Islet of Langerhans (tissue), 1 donor: ENCODE results near the gene SPTBN4.
"Not testable (repeated sequence)": the region's sequence is repeated elsewhere in the genome, so short reads cannot be mapped to it uniquely, and the experiment has no call there.

Experiments used
- FAIRE-seq: peaks from one replicate; lab custom pipeline; 2011; peaks lifted over from hg19 to GRCh38; lab: Jason Lieb, UNC

Gene SPTBN4

DNA sequence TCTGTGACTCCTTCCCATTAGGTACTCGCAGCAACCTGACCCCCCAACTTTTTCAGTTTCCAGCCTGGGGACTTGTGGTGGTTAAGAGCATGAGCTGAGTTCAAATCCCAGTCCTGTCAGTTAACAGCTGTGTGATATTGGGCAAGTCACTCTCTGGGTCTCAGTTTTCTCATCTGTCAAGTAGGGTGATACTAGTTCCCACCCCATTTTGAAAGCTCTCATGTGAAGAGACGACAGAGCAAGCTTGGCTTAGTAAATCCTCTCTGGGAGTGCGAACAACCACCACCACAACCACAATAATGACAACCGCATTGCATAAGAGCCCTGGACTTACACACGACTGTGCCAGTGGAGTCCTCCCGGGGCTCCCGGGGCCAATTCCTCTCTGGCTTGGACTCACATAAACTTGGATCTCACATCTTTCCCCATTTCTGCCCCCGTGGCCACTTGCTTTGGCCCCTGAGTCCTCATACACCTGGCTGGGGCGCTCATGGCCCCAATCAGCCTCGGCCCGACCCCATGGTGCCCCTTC is 1.7 kb upstream of the SPTBN4 start:
- no peak for FAIRE-seq

DNA sequence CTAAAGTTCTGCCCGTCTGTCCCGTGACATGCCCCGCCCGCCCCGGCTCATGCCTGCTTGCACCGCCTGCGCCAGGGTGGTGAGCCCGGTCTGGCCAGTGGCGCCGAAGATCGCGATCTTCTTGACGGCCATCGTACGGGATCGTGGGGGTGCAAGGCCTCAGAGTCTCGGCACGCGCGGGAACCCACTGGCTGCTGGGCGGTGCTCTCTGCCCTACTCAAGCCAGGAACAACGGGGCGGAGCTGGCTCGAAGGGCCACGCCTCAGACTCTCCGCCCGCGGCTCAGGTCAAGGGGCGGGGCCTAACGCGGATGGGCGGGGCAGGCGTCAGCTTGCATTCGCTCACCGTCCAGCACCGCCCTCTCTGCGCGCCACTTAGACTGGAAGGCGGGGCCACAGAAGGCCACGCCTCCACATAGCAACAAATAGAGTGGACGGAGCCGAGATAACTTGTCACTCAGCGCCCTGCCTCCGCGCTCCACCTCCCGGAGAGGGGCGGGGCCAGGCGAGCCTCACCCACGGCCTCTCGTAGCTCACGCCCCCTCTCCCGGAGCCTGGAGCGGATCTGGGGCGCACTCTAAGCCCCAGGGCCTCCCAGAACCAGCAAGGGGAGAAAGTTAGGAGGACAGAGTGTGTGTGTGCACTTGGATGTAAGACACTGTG is 1.1 kb upstream of the SPTBN4 start, which contains the start of gene BLVRB:
Gene BLVRB (minus strand): TSS at position 189 of the 662 bp plus-strand sequence. CDS start 57 bp downstream, at position 132.
- FAIRE-seq: no peak

DNA sequence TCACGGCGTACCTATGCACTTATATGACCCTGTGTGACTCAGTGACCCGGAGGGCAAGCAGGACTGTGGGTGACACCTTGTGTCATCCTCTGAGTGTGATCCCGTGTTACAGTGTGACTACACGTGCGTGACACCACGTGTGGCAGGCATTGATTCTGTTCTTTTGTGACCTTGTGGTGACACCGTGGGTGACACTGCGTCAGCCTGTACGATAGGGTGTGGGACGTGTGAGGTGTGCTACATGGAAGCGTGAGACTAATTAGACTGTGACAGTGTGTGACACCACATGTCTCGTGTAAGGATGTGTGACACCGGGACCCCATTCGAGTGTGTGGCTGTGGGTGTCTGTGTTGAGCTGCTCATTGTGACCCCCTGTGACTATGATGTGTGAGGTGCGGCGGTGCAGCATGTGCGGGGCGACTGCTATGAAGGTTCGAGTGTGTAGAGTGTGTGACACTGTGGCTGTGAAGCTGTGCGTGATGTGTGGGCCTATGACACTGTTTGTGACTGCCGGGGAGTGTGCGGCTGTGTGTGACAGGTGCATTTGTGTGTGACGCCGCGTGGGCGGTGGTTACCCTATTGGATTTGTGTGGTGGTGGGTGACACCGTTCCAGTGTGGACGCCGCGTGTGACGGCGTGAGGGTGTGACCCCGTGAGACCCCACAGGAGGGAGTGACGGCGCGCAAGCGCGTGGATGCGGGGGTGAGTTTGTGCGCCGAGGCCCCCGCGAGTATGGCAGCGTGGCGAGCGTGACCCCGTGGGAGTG is 399 bp upstream of the SPTBN4 start:
- no peak for FAIRE-seq

DNA sequence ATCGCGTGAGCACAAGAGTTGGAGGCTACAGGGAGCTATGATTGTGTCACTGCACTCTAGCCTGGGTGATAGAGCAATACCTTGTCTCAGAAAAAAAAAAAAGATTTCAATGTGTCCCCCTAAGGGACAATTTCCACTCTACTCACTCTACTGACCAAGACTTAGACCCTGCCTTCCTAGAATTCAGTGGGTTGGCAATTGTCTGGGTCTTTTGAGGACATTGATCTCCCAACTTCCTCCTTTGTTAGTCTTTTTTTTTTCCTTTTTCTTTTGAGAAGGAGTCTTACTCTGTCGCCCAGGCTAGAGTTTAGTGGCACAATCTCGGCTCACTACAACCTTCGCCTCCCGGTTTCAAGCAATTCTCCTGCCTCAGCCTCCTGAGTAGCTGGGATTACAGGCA is 2.2 kb downstream of the SPTBN4 start:
- FAIRE-seq: no peak

DNA sequence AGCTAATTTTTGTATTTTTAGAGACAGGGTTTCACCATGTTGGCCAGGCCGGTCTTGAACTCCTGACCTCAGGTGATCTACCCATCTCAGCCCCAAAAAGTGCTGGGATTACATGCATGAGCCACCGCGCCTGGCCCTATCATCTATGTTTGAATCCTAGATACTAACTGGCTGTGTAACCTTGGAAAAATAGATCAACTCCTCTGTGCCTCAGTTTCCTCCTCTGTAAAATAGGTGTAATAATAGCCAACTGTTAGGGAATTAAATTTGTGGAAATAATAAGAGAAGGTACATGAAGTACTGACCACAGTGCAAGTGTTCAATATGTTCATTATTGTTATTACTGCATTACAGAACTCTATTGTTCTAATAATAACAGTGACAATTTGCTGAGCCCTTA is 4.3 kb downstream of the SPTBN4 start:
- no peak for FAIRE-seq

DNA sequence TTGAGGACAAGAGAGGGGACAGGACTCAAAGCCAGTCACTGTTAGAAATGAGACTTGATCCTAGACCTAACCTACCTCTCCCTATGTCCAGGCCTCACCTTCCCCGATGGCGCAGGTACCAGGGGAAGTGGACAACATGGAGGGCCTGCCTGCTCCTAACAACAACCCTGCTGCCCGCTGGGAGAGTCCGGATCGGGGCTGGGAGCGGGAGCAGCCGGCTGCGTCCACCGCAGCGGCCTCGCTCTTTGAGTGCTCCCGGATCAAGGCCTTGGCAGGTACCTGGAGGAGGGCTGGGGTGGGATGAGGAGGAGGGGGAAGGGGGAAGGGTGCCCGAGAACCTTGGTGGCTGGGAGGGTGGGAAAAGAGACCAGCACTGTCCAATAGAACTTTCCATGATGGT is 5.7 kb downstream of the SPTBN4 start:
- FAIRE-seq: no peak

DNA sequence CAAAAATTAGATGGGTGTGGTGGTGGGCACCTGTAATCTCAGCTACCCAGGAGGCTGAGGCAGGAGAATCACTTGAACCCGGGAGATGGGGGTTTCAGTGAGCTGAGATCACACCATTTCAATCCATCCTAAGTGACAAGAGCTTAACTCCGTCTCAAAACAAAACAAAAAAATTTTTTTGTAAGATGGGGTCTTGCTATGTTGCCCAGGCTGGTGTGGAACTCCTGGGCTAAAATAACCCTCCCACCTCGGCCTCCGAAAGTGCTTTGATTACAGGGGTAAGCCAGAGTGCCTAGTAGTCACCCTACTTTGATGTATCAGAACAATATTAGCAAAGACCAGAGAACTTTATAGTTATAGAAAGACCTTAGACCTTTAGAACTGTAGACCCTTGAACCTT is 7.9 kb downstream of the SPTBN4 start:
- no peak for FAIRE-seq

DNA sequence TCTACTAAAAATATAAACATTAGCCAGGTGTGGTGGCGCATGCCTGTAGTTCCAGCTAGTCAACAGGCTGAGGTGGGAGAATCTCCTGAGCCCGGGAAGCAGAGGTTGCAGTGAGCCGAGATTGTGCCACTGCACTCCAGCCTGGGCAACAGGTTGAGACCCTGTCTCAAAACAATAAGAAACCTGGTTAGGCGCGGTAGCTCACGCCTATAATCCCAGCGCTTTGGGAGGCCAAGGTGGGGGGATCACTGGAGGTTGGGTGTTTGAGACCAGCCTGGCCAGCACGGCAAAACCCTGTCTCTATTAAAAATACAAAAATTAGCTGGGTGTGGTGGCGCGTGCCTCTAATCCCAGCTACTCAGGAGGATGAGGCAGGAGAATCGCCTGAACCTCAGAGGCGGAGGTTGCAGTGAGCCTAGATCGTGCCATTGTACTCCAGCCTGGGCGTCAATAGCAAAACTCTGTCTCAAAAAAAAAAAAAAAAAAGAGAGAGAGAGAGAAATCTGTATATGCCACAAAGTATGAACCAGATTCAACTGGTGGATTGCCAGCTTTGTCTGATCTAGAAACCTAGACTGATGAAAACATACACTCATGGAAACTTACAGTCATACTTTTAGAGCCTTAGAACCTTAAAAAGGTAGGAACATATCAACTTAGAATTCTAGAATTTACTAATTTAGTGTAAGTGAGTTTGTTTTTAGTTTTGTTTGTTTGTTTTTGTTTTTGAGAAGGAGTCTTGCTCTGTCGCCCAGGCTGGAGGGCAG is 9.3 kb downstream of the SPTBN4 start:
- FAIRE-seq: not testable (repeated sequence)

DNA sequence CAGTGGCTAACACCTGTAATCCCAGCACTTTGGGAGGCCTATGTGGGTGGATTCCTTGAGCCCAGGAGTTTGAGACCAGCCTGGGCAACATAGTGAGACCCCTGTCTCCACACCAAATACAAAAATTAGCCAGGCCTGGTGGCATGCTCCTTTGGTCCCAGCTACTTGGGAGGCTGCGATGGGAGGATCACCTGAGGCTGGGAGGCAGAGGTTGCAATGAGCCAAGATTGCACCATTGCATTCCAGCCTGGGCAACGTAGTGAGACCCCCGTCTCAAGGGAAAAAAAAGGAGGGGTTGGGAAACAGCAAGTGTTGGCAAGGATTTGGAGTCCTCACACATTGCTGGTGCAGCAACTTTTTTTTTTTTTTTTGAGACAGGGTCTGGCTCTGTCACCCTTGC is 19.2 kb downstream of the SPTBN4 start:
- no peak for FAIRE-seq

DNA sequence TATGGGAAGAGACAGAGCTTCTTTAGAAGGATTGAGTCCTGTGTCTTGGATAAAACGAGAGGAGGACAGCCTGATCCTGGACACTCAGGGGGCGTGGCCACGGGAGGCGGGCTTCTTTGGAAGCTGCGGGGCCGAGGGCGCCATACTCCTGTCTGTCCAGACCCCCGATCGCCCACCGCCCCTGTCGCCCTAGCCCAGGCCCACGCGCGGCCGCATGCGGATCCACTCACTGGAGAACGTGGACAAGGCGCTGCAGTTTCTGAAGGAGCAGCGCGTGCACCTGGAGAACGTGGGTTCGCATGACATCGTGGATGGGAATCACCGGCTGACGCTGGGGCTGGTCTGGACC is 23.1 kb downstream of the SPTBN4 start:
- FAIRE-seq: no peak

DNA sequence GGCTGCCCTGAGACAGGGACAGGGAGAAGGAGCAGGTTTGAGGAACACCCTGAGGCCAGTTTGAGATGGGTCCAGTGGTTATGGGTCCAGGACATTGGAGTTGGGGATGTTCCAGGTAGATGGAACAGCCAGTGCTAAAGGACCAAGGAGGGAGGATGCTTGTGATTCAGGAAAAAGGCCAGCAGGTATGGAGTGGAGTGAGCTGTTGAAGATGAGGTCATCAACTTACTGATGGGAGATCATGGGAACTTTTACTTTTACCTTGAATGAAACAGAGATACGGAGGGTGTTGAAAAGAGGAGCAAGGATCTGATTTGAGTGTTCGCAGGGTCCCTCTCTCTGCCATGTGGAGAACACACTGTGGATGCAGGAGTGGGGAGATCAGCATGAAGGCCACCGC is 25.5 kb downstream of the SPTBN4 start:
- FAIRE-seq: no peak

DNA sequence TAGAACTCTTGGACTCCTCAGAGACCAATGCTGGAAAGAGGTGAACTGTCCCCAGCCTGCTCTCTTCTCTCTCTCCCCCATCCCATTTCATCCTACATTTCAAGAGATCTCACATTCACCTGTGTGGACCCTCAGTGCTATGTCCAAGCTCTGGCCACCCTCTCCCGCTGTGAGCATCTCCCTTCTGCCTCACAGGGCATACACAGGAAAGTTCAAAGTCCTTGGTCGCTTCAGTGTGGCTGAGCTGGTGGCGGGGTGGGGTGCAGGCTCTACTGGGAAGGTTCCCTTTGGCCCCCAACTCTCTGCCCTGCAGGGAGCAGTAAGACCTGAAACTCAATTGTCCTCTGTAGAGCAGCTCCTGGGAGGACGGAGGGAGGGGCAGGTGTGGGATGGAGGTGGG is 27.0 kb downstream of the SPTBN4 start:
- FAIRE-seq: no peak

DNA sequence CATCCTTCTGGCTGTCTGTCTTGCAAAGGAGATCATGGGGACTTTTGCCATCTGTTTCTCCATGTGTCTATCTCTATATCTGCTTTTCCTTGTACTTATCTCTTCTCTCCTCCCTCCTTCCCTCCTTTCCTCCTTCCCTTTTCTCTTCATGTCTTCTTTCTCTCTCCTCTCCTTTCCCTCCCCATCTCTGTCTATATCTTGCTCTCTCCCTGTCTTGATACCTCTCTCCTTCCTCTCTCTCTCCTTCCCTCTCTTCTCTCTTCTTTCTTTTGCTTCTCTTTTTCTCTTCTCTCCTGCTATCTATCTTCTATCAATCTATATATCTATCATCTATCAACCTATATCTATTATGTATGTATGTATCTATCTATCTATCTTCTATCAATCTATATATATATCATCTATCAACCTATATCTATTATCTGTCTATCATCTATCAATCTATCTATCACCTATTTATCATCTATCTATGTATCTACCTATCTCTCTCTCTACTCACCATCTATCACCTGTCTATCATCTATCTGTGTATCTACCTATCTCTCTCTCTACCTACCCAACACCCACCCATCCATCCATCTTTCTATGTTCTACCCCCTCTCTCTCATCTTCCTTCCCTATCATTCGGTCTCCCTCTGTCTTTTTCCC is 27.5 kb downstream of the SPTBN4 start:
- FAIRE-seq: no peak

DNA sequence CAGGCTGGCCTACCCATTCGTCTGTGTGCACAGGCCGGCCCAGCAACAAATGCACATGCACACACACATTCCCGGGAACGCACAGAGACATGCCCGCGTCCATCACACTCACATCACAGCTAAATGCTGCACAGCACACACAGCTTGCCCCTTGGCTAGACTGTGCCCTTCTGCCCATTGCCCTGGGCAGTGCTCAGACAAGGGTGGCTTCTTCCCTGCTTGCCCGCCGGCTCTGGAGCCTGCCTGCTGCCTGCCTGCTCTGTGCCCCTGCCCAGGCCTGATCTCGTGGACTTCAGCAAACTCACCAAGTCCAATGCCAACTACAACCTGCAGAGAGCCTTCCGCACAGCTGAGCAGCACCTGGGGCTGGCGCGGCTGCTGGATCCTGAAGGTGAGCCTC is 30.4 kb downstream of the SPTBN4 start:
- FAIRE-seq: no peak

DNA sequence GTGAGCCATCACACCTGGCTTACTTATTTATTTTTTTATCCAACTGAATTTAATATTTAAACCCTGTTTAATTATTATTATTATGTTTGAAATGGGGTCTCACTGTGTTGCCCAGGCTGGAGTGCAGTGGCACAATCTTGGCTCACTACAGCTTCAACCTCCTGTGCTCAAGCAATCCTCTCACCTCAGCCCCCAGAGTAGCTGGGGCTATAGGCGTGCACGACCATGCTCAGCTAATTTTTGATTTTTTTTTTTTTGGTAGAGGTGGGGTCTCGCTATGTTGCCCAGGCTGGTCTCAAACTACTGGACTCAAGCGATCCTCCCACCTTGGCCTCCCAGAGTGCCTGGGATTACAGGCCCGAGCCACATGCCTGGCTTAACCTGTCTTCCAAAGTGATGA is 32.5 kb downstream of the SPTBN4 start:
- FAIRE-seq: no peak

DNA sequence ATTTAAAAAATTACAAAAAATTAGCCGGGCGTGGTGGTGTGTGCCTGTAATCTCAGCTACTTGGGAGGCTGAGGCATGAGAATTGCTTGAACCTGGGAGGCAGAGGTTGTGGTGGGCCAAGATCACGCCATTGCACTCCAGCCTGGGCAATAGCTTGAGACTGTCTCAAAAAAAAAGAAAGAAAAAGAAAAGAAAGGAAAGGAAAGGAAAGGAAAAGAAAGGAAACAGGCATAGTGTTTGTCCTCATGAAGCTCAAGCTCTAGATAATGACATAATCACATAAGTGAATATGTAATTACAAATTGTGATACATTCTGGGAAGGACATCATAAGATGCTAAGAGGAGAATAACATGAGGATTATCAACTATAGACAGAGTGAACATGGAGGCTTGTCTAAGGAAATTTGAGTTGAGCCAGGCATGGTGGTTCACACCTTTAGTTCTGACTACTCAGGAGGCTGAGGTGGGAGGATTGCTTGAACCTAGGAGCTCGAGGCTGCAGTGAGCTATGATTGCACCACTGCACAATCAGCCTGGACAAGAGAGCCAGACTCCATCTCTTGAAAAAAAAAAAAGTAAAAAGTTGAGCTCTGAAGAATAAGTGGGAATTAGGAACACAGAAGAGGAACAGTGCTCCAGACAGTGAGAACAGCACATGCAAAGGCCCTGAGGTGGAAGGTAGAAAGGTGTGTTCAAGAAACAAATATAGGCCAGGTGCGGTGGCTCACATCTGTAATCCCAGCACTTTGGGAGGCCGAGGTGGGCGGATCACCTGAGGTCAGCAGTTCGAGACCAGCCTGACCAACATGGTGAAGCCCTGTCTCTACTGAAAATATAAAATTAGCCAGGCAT is 34.1 kb downstream of the SPTBN4 start:
- FAIRE-seq: not testable (repeated sequence)

DNA sequence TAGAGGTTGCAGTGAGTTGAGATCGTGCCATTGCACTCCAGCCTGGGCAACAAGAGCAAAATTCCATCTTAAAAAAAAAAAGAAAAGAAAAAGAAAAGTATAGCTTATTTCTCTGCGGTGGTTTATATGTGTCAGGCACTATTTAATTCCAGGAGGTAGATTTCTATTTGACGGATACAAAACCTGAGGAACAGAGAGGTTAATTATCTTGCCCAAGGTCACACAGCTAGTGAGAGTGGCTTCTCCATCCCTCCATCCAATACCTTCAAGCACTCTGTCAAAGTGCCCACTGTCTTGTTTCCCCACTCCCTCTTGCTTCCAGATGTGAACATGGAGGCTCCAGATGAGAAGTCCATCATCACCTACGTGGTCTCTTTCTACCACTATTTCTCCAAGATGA is 34.8 kb downstream of the SPTBN4 start:
- no peak for FAIRE-seq

DNA sequence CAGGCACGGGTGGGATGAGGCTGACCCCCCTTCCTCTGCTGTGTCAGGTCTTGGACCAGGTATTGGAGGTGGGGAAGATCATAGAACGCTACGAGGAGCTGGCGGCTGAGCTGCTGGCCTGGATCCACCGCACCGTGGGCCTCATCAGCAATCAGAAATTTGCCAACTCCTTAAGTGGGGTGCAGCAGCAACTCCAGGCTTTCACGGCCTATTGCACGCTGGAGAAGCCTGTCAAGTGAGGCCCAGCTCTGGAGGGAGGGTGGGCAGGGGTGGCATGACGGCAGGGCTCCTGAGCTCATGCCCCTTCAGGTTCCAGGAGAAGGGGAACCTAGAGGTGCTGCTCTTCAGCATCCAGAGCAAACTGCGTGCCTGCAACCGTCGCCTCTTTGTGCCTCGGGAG is 35.3 kb downstream of the SPTBN4 start:
- FAIRE-seq: no peak

DNA sequence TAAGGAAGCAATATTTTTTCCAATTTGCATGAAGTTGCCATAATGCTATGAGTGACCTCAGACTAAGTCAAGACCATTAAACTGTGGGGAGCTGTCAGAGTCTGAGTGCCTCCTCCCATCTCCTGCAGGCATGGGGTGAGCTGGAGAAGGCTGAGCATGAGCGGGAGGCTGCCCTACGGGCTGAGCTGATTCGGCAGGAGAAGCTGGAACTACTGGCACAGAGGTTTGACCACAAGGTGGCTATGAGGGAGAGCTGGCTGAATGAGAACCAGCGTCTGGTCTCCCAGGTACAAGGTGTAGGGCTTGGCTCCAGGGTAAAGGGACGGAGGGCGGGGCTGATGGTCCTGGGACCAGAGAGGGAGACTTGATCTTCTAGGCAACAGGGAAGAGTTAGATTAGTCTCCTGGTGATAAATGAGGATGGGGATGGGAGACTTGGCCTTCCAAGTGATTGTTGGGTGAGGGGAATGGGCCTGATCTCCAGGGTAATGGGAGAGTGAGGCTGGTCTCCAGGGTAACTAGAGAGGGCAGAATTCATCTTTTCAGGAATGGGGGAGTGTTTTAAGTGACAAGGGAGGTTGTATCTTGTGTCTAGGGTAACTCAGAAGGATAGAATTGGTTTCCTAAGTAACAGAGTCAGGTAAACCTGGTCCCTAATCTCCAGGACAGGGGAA is 36.0 kb downstream of the SPTBN4 start:
- peak; percentile 58 for FAIRE-seq

DNA sequence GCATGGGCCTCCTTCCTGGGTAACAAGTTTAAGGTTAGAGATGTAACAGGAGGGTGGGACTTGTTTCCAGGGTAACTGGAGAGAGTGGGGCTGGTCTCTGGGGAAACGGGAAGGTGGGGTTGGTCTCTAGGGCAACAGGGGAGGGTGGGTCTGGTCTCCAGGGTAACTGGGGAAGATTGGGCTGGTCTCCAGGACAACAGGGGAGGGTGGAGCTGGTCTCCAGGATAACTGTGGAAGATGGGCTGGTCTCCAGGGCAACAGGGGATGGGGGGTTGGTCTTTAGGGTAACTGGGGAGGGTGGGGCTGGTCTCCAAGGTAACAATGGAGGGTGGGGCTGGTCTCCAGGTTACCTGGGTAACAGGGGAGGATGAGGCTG is 36.5 kb downstream of the SPTBN4 start:
- no peak for FAIRE-seq

DNA sequence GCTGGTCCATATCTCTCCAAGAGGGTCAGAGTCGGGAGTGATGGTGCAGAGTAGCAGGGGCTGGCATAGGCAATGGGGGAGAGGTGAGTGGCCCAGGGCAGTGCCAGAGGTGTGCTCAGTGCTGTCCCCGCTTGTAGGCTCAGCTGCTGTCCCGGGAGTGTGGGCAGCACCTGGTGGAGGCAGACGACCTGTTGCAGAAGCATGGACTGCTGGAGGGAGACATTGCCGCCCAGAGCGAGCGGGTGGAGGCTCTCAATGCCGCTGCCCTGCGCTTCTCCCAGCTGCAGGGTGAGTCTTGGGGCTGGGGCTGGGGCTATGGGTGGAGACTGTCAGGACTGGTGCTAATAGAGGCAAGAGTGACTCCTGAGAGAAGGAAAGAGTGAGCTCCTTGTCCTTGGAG is 39.3 kb downstream of the SPTBN4 start:
- FAIRE-seq: no peak
